ENCODE results near the gene AVPR2. TPM values are rescaled to one million over a fixed set of nuclear protein-coding genes. Genes with fewer than 3 reads are reported as not detected.

AVPR2 gene
- total and polyA plus RNA-seq, 2 donors (not counting 1 experiment from before 2014, with no cell fraction given) = 0.12 TPM; not detected in 1

DNA sequence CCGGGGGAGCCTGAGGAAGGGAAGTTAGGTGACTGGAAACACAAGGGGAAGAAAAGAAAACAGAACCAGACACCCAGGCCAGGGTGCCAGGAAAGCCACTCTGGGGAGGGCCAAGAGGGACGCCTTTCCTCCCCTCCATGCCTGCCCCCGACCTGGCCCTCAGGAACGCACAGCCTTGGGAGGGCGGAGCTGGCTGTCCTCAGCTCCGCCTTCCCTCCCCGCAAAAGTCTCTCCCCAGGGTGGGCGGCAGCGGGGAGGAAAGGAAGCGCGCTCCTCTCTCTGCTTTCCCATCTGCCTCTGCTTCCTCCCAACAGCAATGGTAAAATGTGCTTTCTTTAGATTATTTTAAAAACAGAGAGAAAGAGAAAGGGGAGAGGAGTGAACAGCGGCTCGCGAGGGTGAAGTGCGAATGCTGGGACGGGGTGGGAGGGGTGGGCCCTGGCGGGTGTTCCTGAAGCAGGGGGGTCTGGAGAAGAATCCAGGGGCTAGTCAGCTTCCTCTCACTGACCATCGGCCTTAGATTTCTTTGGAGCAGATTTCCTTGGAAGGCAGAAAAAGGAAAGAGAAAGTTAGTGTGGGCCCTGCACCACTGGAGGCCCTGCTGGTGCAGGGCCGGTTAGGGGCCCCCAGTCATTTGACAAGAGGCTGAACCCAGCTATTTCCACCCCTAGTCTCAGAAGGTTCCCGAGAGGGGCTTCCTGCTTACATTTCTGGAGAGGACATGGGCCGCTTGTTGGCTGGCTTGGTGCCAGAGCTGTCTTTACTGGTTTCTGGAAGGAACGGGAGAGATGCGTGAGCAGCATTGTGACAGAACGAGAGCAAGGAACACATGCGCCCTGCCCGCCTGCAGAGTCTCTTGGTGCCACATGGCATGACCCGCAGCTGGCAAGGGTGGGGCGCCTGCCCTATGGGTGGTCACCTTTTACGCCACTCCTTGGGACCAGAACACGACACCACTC is 44.7 kb downstream of the AVPR2 start:
- peaks cover 13% of the 10 kb centered on the region for H3K4me1 Mint-ChIP-seq
- peaks cover 0 to 47% of the 10 kb centered on the region in 2 experiments for H3K36me3 ChIP-seq (replicated peaks in 1 of 2; ENCODE audit: control extremely low read depth in 1 of 2, control insufficient read depth in 1 of 2, extremely low read depth in 1 of 2, insufficient read depth in 2 of 2, low read length in 1 of 2)
- no peak overlapping the region for H3K27ac ChIP-seq (ENCODE audit: low read length in 2 of 2)
- WGBS (ENCODE audit: insufficient coverage) = 46% methylated on average over 13 of the region's 30 CpGs
- peak overlapping the region; percentile 15 for H3K27ac Mint-ChIP-seq
- intact Hi-C loops (cut with micrococcal nuclease) = no loop called here
- ChIA-PET CTCF (interaction anchor here (1.0 to 15.4 kb wide), 6 partner anchors 13 to 262 kb away, joined by 3 to 325 read pairs (median 20); partner anchors contain the start of genes ARHGAP4, NAA10 and PLXNB3), POLR2A (interaction anchor here (0.6 to 5.8 kb wide), 2 partner anchors 10 to 23 kb away, joined by 4 to 58 read pairs; partner anchors contain the start of gene ARHGAP4)
- no peaks in the 10 kb centered on the region for H3K9me3 ChIP-seq (ENCODE audit: control extremely low read depth in 1 of 3, control insufficient read depth in 2 of 3, insufficient read depth in 1 of 3, low read length in 2 of 3)
- no peak overlapping the region for H3K9ac ChIP-seq (ENCODE audit: low read length)
- H3K4me3 ChIP-seq (ENCODE audit: control extremely low read depth in 1 of 5, extremely low read depth in 1 of 5, insufficient read depth in 1 of 5, low read depth in 2 of 5, low read length in 4 of 5) = no peak overlapping the region
- no peak overlapping the region for H2AFZ ChIP-seq (ENCODE audit: insufficient read depth, low read depth, low read length, poor library complexity, severe bottlenecking)
- no peaks in the 10 kb centered on the region for H3K27me3 ChIP-seq (replicated peaks in 1 of 4; ENCODE audit: control extremely low read depth in 1 of 4, control insufficient read depth in 3 of 4, insufficient read depth in 4 of 4, low read length in 3 of 4)
- ATAC-seq (ENCODE audit: low read depth) (no peak), DNase-seq (no peak)
- no peaks in the 10 kb centered on the region for H3K27me3 Mint-ChIP-seq
- no peak overlapping the region for H3K4me3 Mint-ChIP-seq
- H3K4me2 ChIP-seq (replicated peaks; ENCODE audit: low read depth, low read length, poor library complexity, severe bottlenecking) = no peak overlapping the region
- no peaks in the 10 kb centered on the region for H3K9me3 Mint-ChIP-seq (ENCODE audit: insufficient read depth)
- H3K79me2 ChIP-seq (ENCODE audit: control insufficient read depth, insufficient read depth, low read length) = peaks cover 5% of the 10 kb centered on the region
- H4K20me1 ChIP-seq (ENCODE audit: control insufficient read depth, insufficient read depth, low read length, poor library complexity, severe bottlenecking) = no peaks in the 10 kb centered on the region
- no peak for TF ChIP-seq CTCF (IDR thresholded peaks at IDR 0.05)
- no peak for TF ChIP-seq EZH2 (IDR thresholded peaks at IDR 0.05; ENCODE audit: borderline replicate concordance, insufficient read depth, low read depth, low read length, poor library complexity, severe bottlenecking)
- peaks cover 4 to 26% of the 10 kb centered on the region in 2 donors for H3K4me1 ChIP-seq (ENCODE audit: control insufficient read depth in 2 of 2, insufficient read depth in 2 of 2, low read length in 2 of 2)
